Measurements from ENCODE around the gene SUSD4.

Gene SUSD4

DNA sequence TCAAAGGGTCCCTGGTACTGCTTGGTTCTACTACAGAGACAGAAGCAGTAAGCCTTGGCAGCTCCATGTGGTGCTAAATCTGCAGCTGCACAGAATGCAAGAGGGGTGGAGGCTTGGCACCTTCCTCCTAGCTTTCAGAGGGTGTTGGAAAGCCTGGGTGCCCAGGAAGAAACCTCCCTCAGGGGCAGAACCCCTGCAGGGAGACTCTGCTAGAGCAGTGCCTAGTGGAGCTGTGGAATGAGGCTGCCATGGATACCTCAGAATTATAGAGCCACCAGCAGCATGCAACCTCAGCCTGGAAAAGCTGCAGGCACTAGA lies 144.7 kb downstream of the SUSD4 start:
- TF ChIP-seq, protein P1, sequence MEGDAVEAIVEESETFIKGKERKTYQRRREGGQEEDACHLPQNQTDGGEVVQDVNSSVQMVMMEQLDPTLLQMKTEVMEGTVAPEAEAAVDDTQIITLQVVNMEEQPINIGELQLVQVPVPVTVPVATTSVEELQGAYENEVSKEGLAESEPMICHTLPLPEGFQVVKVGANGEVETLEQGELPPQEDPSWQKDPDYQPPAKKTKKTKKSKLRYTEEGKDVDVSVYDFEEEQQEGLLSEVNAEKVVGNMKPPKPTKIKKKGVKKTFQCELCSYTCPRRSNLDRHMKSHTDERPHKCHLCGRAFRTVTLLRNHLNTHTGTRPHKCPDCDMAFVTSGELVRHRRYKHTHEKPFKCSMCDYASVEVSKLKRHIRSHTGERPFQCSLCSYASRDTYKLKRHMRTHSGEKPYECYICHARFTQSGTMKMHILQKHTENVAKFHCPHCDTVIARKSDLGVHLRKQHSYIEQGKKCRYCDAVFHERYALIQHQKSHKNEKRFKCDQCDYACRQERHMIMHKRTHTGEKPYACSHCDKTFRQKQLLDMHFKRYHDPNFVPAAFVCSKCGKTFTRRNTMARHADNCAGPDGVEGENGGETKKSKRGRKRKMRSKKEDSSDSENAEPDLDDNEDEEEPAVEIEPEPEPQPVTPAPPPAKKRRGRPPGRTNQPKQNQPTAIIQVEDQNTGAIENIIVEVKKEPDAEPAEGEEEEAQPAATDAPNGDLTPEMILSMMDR (IDR thresholded peaks at IDR 0.05) = no peak
- H3K36me3 ChIP-seq = no peaks in the 10 kb centered on the region
- no peak overlapping the region for H3K4me3 ChIP-seq
- no peaks in the 10 kb centered on the region for H3K4me1 ChIP-seq
- H3K27me3 ChIP-seq = no peaks in the 10 kb centered on the region
- H3K9me3 ChIP-seq = peaks cover 0 to 15% (median 10%) of the 10 kb centered on the region in 3 donors
- intact Hi-C loops (cut with DNase I; ENCODE audit: low total_unique reads) = no loop called here
- DNase-seq = no peak
- H3K27ac ChIP-seq = no peak overlapping the region

DNA sequence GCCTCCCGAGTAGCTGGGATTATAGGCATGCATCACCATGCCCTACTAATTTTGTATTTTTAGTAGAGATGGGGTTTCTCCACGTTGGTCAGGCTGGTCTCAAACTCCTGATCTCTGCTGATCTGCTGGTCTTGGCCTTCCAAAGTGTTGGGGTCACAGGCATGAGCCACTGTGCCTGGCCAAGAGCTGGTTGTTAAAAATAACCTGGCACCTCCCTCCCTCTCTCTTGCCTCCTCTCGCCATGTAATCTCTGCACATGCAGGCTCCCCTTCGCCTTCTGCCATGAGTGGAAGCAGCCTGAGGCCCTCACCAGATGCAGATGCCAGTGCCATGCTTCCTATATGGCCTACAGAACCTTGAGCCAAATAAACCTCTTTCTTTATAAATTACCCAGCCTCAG lies 146.2 kb downstream of the SUSD4 start:
- Histone ChIP-seq H3K27ac (no peak overlapping the region), H3K4me3 (no peak overlapping the region), H3K36me3 (no peaks in the 10 kb centered on the region), H3K27me3 (no peaks in the 10 kb centered on the region), H3K4me1 (no peaks in the 10 kb centered on the region), H3K9me3 (peaks cover 0 to 15% (median 10%) of the 10 kb centered on the region in 3 donors)
- intact Hi-C loops (cut with DNase I; ENCODE audit: low total_unique reads) = no loop called here
- DNase-seq = no peak
- TF ChIP-seq, protein P1 (IDR thresholded peaks at IDR 0.05) = no peak

DNA sequence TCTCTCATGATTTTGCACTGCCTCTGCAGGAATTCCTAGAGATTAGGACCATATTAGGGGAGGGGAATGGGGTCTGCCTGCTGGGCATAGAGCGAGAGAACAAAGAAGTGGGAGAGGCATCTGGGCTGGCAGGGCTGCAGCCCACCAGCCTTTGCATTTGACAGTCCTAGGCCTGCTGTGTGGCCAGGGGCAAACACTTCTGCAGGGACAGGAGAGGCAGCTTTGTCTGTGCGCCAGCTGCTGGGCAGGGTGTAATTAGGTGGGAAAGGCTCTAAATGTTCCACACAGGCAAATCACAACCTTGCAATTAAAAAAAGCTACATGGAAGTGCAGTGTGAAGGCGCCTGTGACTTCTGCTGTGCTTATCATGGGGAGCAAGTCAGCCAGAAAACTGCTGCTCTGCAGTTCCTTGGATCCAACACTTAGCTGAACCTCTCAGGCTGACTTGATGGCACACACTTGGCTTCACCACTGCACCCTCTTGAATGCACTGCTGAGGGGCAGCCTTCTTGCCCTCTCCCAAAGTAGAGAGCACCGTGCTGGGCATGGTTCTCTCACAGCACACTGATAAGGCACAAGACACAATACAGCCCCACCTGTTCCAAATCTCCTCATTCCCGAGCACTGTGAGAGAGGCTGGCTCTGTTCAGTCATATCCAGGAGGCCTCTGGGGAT lies 147.3 kb downstream of the SUSD4 start:
- Histone ChIP-seq H3K4me1 (no peaks in the 10 kb centered on the region), H3K27ac (no peak overlapping the region), H3K27me3 (no peaks in the 10 kb centered on the region), H3K9me3 (peaks cover 0 to 15% (median 10%) of the 10 kb centered on the region in 3 donors), H3K36me3 (no peaks in the 10 kb centered on the region), H3K4me3 (no peak overlapping the region)
- TF ChIP-seq, protein P1 (IDR thresholded peaks at IDR 0.05) = no peak
- no peak for DNase-seq
- intact Hi-C loops (cut with DNase I; ENCODE audit: low total_unique reads) = no loop called here

DNA sequence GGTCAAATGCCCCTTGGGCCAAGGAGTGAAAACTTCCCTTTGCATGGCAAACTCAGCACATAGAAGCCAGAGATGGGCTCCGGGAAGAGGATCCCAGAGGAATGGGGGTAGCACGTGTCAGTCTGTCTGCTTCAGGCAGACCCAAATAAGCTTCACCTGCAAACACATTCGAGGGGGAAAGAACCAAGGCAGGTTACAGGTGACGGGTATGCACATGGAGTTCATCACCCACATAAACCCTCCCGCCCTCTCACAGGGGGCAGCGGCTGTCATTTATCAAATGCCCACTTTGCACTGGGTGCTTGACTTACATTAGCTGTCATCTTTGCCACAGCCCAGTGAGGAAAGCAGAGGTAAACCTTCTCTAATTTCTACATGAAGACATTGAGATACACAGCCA lies 147.9 kb downstream of the SUSD4 start:
- Histone ChIP-seq H3K4me3 (no peak overlapping the region), H3K4me1 (no peaks in the 10 kb centered on the region), H3K27ac (no peak overlapping the region), H3K27me3 (no peaks in the 10 kb centered on the region), H3K9me3 (peaks cover 0 to 15% (median 10%) of the 10 kb centered on the region in 3 donors), H3K36me3 (no peaks in the 10 kb centered on the region)
- TF ChIP-seq, protein P1 (IDR thresholded peaks at IDR 0.05) = no peak
- DNase-seq = no peak
- intact Hi-C loops (cut with DNase I; ENCODE audit: low total_unique reads) = no loop called here

DNA sequence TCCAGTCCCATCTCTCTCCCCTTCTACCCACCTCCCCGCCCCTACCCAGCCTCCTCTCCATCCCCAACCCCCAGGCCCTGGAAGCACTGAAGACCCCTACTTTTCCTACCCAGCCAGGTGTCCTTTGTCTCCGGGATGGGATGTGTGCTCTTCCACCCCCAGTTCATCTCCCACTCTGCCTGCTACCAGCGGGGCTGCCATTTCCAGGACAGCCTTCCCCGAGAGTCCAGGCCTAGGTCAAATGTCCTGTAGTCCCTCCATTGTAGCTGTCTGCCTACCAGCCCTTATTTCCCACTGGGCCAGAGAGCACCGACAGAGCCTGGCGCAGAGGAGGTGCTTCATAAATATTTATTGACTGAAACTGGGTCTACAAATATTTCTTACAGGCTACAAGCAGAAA lies 148.9 kb downstream of the SUSD4 start:
- Histone ChIP-seq H3K36me3 (no peaks in the 10 kb centered on the region), H3K4me1 (no peaks in the 10 kb centered on the region), H3K27ac (no peak overlapping the region), H3K4me3 (no peak overlapping the region), H3K9me3 (peaks cover 0 to 15% (median 10%) of the 10 kb centered on the region in 3 donors), H3K27me3 (no peaks in the 10 kb centered on the region)
- intact Hi-C loops (cut with DNase I; ENCODE audit: low total_unique reads) = no loop called here
- no peak for DNase-seq
- TF ChIP-seq, protein P1 (IDR thresholded peaks at IDR 0.05) = no peak
